GM21447 (cell line): ENCODE data around the gene ZCWPW2.

ENCODE experiments used
- ATAC-seq: cut with Tn5 transposase; IDR thresholded peaks from one replicate; pipeline ENCODE4 v1.9.1; 2021; ENCODE audit not compliant: unreplicated experiment

The ZCWPW2 gene

GRCh38 chr3:28574036-28574435 lies 225.5 kb downstream of the ZCWPW2 start:
- ATAC-seq: no peak

- ATAC-seq: no peak
Observed at GRCh38 chr3:28575100-28575745, 226.7 kb downstream of the ZCWPW2 start.
